ENCODE measurements around the gene HADH.
"Not testable (repeated sequence)": the region's sequence is repeated elsewhere in the genome, so short reads cannot be mapped to it uniquely, and the experiment has no call there.

The HADH gene

DNA sequence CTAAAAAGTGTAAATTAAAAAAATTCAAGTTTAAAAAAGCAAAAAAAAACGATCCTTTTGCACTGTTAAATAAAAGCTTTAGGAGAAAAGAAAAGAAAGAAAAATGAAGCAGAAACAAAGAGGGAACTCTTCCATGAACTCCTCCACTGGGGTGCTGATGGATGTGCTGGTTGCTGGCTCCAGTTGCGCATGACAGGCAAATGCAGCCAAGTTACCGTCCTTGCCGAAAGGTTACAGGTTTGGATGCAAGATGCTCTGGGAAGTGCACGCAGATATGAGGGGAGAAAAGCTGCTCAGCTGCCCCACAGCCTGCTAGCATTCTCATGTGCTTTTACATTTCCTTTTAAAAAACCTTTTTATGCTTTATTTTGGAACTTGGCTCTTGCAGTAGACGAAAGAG lies 58.5 kb downstream of the HADH start:
- Histone ChIP-seq H3K27ac (ENCODE audit: low read depth, low read length) (no peak overlapping the region), H3K36me3 (ENCODE audit: control insufficient read depth, insufficient read depth, low read length) (no peaks in the 10 kb centered on the region; the same call in 1 of the 2 replicates), H3K4me1 (ENCODE audit: control insufficient read depth, insufficient read depth, low read length) (no peaks in the 10 kb centered on the region), H3K27me3 (ENCODE audit: control insufficient read depth, insufficient read depth, low read length) (no peaks in the 10 kb centered on the region), H3K9me3 (ENCODE audit: control insufficient read depth, insufficient read depth, low read depth, low read length) (no peaks in the 10 kb centered on the region), H3K4me3 (ENCODE audit: low read depth, low read length) (no peak overlapping the region), H3K9ac (ENCODE audit: low read length) (no peak overlapping the region)

DNA sequence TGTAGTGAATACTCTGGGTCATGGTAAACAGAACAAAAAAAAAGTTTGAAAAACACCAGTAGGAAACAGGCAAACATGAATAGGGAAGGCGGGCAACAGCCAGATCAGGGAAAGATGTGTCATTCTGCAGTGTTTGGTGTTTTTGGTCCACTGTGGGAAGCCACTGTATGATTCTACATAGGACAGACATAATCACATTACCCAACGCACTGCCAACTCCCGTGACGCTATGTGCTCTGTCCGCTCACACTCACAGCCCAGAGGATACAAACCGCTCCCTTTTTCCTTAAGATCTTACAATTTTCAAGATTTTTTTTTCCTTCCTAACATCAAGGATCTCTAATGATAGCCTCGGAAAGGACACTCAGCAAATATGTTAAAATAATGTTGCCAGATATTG lies 59.3 kb downstream of the HADH start:
- no peak overlapping the region for H3K27ac ChIP-seq (ENCODE audit: low read depth, low read length)
- H3K4me3 ChIP-seq (ENCODE audit: low read depth, low read length), result no peak overlapping the region
- H3K27me3 ChIP-seq (ENCODE audit: control insufficient read depth, insufficient read depth, low read length), result no peaks in the 10 kb centered on the region
- no peaks in the 10 kb centered on the region; the same call in 1 of the 2 replicates for H3K36me3 ChIP-seq (ENCODE audit: control insufficient read depth, insufficient read depth, low read length)
- no peaks in the 10 kb centered on the region for H3K4me1 ChIP-seq (ENCODE audit: control insufficient read depth, insufficient read depth, low read length)
- no peaks in the 10 kb centered on the region for H3K9me3 ChIP-seq (ENCODE audit: control insufficient read depth, insufficient read depth, low read depth, low read length)
- no peak overlapping the region for H3K9ac ChIP-seq (ENCODE audit: low read length)

DNA sequence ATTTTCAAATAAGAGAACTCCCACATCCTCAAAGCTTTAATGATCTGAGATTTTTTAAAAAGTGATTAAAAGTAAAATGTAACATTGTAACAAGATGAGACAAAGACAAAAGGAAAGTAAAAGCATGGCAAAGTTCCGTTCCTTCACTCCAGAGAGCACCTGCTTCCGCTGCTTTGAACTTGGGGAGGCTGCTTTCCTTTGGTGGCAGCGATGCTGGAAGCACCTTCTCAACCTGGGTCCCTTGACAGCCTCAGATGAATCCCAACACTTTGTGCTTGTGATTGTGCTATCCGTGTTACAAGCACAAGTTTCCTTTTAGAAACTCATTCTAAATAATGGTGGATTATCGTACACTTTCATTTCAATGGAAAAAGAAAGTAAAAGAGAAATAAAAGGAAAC lies 59.7 kb downstream of the HADH start:
- H3K4me1 ChIP-seq (ENCODE audit: control insufficient read depth, insufficient read depth, low read length), result no peaks in the 10 kb centered on the region
- no peaks in the 10 kb centered on the region for H3K9me3 ChIP-seq (ENCODE audit: control insufficient read depth, insufficient read depth, low read depth, low read length)
- no peaks in the 10 kb centered on the region; the same call in 1 of the 2 replicates for H3K36me3 ChIP-seq (ENCODE audit: control insufficient read depth, insufficient read depth, low read length)
- no peak overlapping the region for H3K4me3 ChIP-seq (ENCODE audit: low read depth, low read length)
- H3K9ac ChIP-seq (ENCODE audit: low read length), result no peak overlapping the region
- no peaks in the 10 kb centered on the region for H3K27me3 ChIP-seq (ENCODE audit: control insufficient read depth, insufficient read depth, low read length)
- H3K27ac ChIP-seq (ENCODE audit: low read depth, low read length), result no peak overlapping the region

- not testable (repeated sequence) for H3K27ac ChIP-seq (ENCODE audit: low read depth, low read length)
Measured at GRCh38 chr4:108050166-108051111, 60.8 kb downstream of the HADH start.

DNA sequence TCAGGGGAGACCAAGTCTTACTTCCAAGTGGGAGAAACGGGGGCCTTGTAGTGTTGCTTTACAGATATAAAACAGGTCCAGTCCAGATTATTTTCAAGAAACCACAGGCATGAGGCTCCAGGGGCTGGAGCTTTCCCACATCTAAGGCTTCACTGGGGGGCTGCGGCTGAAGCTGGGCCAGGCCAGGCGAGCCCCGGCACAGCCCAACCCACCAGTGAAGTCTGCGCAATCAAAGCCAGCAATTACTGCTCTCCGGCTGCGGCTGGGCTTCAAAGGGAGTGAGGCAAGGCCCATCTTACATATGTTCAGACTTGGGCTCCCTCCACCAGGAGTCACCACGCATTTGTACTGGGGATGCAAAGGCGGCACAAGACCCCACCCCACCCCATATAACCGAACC lies 61.7 kb downstream of the HADH start:
- Histone ChIP-seq H3K27me3 (ENCODE audit: control insufficient read depth, insufficient read depth, low read length) (no peaks in the 10 kb centered on the region), H3K9me3 (ENCODE audit: control insufficient read depth, insufficient read depth, low read depth, low read length) (no peaks in the 10 kb centered on the region), H3K36me3 (ENCODE audit: control insufficient read depth, insufficient read depth, low read length) (no peaks in the 10 kb centered on the region; the same call in 1 of the 2 replicates), H3K27ac (ENCODE audit: low read depth, low read length) (no peak overlapping the region), H3K4me3 (ENCODE audit: low read depth, low read length) (no peak overlapping the region), H3K4me1 (ENCODE audit: control insufficient read depth, insufficient read depth, low read length) (no peaks in the 10 kb centered on the region), H3K9ac (ENCODE audit: low read length) (no peak overlapping the region)

More at GRCh38 chr4:108050166-108051111, 60.8 kb downstream of the HADH start:
- H3K4me1 ChIP-seq (ENCODE audit: control insufficient read depth, insufficient read depth, low read length); H3K9ac ChIP-seq (ENCODE audit: low read length); H3K9me3 ChIP-seq (ENCODE audit: control insufficient read depth, insufficient read depth, low read depth, low read length); H3K4me3 ChIP-seq (ENCODE audit: low read depth, low read length); H3K36me3 ChIP-seq (ENCODE audit: control insufficient read depth, insufficient read depth, low read length); H3K27me3 ChIP-seq (ENCODE audit: control insufficient read depth, insufficient read depth, low read length): not testable (repeated sequence)

DNA sequence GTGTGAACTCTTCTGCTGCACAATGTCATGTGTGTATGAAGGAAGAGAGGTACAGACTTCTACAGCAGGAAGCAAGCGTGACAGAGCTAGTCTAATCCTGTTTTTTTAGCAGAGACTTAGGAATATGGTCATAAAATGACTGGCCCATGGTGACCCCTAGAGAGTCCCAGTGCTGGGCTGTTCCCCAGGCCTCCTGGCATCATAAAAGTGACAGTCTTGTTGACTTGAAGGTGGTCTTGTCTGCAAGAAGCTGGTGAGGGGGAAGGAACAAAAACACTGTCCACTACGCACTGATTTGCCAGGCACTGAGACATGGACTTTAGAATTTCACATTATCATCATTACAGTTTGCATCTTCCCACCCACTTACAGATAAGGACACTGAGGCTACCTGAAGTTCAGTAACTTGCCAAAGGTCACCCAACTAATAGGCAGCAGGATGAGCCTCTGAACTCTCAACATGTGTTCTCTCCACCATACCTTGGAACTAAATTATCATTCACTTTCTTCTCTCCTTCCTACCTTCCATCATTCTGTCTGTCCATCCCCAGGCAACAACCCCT lies 63.0 kb downstream of the HADH start:
- Histone ChIP-seq H3K9me3 (ENCODE audit: control insufficient read depth, insufficient read depth, low read depth, low read length) (no peaks in the 10 kb centered on the region), H3K27me3 (ENCODE audit: control insufficient read depth, insufficient read depth, low read length) (no peaks in the 10 kb centered on the region), H3K27ac (ENCODE audit: low read depth, low read length) (no peak overlapping the region), H3K36me3 (ENCODE audit: control insufficient read depth, insufficient read depth, low read length) (no peaks in the 10 kb centered on the region; the same call in 1 of the 2 replicates), H3K4me3 (ENCODE audit: low read depth, low read length) (no peak overlapping the region), H3K9ac (ENCODE audit: low read length) (no peak overlapping the region), H3K4me1 (ENCODE audit: control insufficient read depth, insufficient read depth, low read length) (no peaks in the 10 kb centered on the region)

DNA sequence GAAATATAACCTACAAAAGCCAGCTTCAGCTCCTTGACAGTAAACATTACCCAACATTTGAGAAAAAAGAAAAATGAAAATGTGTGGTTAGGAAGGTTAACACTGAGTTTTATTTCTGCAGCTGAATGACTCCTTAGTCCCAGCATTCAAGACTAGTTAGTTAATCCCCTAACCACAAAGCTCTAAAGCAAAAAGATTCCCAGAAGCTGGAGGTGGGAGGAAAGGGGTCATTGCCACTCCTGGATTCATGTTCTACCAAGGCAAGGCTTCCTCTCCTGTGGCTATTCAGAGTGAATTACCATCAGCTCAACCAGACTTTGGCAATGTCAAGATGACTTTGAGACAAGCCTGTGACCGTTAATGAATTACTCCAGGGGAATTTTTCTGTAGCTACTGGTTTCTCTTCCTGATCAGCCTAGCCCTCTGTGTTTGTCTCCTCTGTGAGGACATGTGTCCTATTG lies 63.6 kb downstream of the HADH start:
- no peaks in the 10 kb centered on the region for H3K27me3 ChIP-seq (ENCODE audit: control insufficient read depth, insufficient read depth, low read length)
- H3K4me1 ChIP-seq (ENCODE audit: control insufficient read depth, insufficient read depth, low read length), result no peaks in the 10 kb centered on the region
- no peaks in the 10 kb centered on the region; the same call in 1 of the 2 replicates for H3K36me3 ChIP-seq (ENCODE audit: control insufficient read depth, insufficient read depth, low read length)
- no peak overlapping the region for H3K9ac ChIP-seq (ENCODE audit: low read length)
- H3K9me3 ChIP-seq (ENCODE audit: control insufficient read depth, insufficient read depth, low read depth, low read length), result no peaks in the 10 kb centered on the region
- H3K27ac ChIP-seq (ENCODE audit: low read depth, low read length), result no peak overlapping the region
- H3K4me3 ChIP-seq (ENCODE audit: low read depth, low read length), result no peak overlapping the region

- H3K36me3 ChIP-seq (ENCODE audit: control insufficient read depth, insufficient read depth, low read length), result no peaks in the 10 kb centered on the region; the same call in 1 of the 2 replicates
- no peaks in the 10 kb centered on the region; the same call in 1 of the 2 replicates for H3K4me1 ChIP-seq (ENCODE audit: control insufficient read depth, insufficient read depth, low read length)
- H3K4me3 ChIP-seq (ENCODE audit: low read depth, low read length), result no peak overlapping the region
- no peak overlapping the region for H3K9ac ChIP-seq (ENCODE audit: low read length)
- no peak overlapping the region for H3K27ac ChIP-seq (ENCODE audit: low read depth, low read length)
- no peaks in the 10 kb centered on the region for H3K9me3 ChIP-seq (ENCODE audit: control insufficient read depth, insufficient read depth, low read depth, low read length)
- no peaks in the 10 kb centered on the region for H3K27me3 ChIP-seq (ENCODE audit: control insufficient read depth, insufficient read depth, low read length)
Measured at GRCh38 chr4:108054025-108054638, 64.4 kb downstream of the HADH start.

DNA sequence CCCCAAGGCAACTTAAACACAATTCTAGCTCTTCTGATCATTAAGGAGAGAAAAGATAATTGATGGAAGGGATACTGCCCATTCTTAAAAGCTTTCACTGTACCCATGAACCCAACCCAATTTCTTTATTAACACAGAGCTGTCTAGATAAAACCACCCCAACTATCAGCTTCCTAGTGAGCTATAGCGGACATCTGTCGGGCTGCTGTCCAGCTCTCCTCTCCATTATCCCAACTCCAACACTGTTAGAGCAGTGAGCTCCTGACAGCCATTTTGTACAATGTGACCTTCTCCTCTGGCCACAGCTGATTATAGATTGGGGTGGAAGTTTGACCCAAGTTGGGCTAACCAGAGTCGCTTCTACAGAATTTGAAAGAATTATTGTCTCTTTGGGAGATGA lies 66.1 kb downstream of the HADH start:
- Histone ChIP-seq H3K27me3 (ENCODE audit: control insufficient read depth, insufficient read depth, low read length) (no peaks in the 10 kb centered on the region), H3K4me1 (ENCODE audit: control insufficient read depth, insufficient read depth, low read length) (no peaks in the 10 kb centered on the region; the same call in 1 of the 2 replicates), H3K4me3 (ENCODE audit: low read depth, low read length) (no peak overlapping the region), H3K36me3 (ENCODE audit: control insufficient read depth, insufficient read depth, low read length) (no peaks in the 10 kb centered on the region; the same call in 1 of the 2 replicates), H3K27ac (ENCODE audit: low read depth, low read length) (no peak overlapping the region), H3K9me3 (ENCODE audit: control insufficient read depth, insufficient read depth, low read depth, low read length) (no peaks in the 10 kb centered on the region), H3K9ac (ENCODE audit: low read length) (no peak overlapping the region)

DNA sequence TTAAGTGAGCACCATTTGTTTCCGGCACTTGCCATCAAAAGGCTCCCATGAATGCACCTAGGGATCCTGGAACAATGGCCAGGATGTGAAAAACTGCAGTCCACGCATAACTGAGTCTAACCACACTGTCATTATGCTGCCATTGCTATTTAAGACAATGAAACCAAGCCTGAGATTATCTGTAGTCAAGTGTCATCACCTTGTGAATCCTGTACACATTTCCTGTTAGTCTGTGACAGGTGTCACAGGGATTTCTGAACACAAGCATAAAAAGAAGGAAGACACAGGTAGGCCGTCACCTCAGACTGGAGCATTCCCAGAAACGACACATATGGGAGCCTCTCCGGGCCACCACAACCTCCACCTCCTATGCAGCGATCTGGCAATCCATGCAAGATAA lies 66.7 kb downstream of the HADH start:
- Histone ChIP-seq H3K27ac (ENCODE audit: low read depth, low read length) (no peak overlapping the region), H3K36me3 (ENCODE audit: control insufficient read depth, insufficient read depth, low read length) (no peaks in the 10 kb centered on the region; the same call in 1 of the 2 replicates), H3K27me3 (ENCODE audit: control insufficient read depth, insufficient read depth, low read length) (no peaks in the 10 kb centered on the region), H3K4me1 (ENCODE audit: control insufficient read depth, insufficient read depth, low read length) (no peaks in the 10 kb centered on the region; the same call in 1 of the 2 replicates), H3K4me3 (ENCODE audit: low read depth, low read length) (no peak overlapping the region), H3K9me3 (ENCODE audit: control insufficient read depth, insufficient read depth, low read depth, low read length) (no peaks in the 10 kb centered on the region), H3K9ac (ENCODE audit: low read length) (no peak overlapping the region)
